IPS DF 4.7 (cell line): ENCODE results near the gene ULK4.
"Not testable (repeated sequence)": the region's sequence is repeated elsewhere in the genome, so short reads cannot be mapped to it uniquely, and the experiment has no call there.

Experiments
- DNase-seq: peaks from one replicate; pipeline ENCODE4 v3.0.0-alpha.2; 2013; ENCODE audit warnings: low spot score; ENCODE audit errors: extremely low read depth

ULK4 gene

DNA sequence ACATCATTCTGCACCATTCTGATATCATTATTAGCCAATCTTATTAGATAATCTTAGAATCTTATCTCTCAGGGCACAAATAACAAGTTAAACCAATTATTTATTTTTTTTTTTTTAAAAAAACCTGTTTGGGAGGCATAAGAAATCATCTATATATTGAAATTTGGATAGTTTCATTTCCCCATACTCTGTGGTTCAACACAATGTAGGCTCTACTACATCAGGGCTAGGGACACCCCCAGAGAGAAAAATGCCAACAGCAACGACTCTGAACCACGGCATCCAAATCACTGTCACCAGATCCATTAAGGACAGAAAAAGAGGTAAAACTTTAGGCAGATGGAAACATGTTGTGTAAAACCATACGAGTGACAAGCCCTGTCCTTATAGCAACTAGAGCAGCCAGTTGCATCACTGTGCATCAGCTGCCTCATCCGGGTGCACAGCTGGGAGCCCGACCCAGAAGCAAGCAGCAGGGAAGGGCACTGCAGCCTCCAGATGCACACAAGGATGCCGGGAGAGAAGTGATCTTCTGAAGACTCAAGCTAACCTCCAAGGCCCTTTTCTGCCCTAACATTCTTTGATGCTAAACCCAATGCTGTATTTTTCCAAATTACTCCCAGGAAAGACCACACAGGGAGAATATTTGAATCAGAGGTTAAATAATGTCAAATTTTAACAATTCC, 381.5 kb downstream of the ULK4 start:
- DNase-seq, result no peak

DNA sequence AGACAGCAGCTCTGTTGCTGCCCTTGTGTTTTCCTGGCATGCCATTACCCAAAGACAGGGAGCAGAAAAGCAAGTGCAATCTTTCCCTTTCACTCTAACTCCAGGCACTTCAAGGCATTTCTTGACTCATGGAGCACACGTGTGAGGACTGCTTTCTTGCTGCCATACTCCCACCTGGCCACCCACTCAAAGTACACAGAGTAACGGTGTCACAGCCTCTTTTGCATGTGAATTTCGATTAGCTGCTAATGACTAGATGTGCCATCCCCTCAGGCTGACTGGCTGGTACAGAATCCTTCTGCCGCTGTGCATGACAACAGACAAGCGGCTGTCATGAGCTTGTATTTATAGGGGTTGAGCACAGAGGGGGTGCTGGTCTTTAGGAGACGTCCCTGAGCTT, 382.0 kb downstream of the ULK4 start:
- no peak for DNase-seq

DNA sequence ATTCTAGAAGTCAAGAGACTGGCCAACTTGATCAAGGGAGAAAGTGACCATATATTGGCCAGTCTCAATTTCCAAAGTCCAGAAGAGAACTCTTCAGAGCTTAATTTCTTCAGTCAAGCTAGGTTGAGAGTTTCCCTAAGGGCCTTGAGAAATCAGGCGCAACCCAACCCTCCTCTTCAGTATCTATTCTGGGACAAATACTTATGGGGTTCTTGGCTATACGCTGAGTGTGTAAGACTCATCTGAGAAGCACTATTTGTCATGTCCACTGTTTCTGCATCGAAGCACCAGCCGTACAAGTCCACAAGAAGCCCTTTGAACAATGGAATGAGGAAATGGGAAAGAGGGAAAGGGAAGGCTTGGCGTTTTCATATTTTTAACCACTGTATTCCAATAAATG, 383.1 kb downstream of the ULK4 start:
- no peak for DNase-seq

DNA sequence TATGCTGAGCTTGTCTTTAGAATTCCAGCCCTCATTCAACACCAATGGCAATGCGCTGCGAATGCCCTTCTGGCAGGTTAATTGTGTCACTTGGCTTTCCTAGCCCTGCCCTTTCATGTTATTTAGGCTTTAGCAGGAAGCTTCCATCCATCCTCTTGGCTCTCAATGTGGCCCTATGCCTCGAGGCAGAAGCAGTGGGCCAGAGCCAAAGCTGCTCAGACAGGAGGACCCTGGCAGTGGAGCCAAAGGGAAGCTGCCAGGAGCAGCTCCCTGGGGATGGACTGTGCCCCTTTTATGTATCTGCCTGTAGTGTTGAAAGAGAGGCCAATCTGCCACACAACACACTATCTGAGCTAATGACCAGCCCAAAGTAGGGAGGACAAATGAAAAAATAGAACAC, 386.2 kb downstream of the ULK4 start:
- DNase-seq, result no peak

DNA sequence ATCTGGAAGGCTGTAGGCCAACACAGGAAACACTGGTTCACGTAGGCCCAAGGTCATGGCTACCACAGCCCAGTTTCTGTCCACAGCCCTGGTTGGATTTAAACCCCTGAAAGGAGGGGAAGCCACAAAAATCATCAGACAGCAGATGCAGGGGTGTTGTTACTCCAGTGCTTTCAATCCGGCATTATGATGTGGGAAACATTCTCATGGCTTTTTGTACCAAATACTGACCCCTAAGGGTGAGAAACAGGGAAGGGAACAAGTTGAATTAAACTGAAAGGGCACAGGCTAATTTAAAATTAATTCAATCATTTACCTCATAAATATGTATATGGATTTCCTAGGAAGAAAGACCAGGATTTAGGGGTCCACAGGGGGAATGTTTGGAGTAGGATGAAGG, 387.0 kb downstream of the ULK4 start:
- DNase-seq, result no peak

DNA sequence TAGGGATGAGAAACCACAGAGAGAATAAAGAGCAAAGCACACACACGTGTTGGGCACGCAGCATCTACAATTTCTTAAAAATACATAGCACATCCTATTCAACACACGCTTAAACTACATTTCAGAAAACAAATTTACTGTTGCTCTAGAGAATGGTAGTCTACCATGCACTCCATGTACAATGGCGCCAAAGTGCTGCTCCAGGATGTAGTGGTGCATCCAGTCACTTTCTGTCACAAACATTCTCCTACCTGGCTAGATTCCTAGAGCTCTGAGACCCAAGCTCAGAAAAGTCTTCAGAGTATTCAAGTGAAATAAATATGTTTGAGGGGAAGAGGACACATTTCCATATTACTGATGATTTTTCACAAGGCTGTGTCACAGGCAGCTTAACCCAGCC, 388.3 kb downstream of the ULK4 start:
- DNase-seq, result no peak

DNA sequence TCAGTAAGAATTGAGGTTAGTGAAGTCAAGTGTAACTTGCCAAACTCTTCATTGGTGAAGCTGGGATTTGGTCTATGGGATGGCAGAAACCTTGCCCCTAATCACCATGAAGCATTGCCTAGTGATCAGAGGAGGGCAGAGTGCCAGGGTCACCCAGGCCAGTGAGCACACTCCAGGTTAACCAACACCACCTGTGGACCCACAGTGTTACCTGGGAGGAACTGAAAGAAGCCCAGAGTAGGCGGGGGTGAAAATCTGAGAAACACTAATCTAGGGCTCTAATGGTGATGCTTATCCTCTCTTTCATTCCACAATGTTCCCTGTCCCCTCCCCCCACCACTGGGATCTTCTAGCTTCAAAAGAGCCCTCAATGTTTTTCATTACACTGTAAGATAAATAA, 389.8 kb downstream of the ULK4 start:
- no peak for DNase-seq

DNA sequence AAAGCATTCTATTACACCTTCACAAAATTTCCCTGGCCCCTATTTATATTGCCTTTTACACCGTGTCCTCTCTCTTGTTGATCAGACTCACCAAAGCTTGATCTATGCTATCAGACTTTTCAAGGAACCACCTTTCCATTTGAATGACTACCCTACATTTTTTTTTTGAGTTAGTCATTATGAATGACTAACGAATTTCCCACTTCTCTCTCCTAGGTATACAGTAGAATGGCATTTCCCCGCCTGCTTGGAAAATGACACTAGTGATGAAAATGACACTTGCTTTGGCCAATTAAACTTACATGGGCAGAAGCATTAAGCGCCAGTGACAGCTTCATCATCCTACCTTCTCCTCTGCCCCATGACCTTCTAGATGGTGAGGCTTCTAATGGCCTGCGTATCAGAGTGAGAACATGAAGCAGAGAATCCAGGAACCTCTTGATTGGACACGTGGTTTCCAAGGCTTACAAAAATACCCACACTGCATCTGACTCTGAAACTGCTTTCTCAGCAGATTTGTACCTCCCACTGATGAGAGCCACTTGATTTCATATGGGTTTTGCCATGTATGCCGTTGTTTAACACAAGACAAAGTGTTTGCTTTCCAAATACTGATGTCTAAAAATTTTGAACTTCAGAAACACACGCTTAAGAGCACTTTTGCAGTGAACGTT, 392.1 kb downstream of the ULK4 start:
- DNase-seq, result no peak

DNA sequence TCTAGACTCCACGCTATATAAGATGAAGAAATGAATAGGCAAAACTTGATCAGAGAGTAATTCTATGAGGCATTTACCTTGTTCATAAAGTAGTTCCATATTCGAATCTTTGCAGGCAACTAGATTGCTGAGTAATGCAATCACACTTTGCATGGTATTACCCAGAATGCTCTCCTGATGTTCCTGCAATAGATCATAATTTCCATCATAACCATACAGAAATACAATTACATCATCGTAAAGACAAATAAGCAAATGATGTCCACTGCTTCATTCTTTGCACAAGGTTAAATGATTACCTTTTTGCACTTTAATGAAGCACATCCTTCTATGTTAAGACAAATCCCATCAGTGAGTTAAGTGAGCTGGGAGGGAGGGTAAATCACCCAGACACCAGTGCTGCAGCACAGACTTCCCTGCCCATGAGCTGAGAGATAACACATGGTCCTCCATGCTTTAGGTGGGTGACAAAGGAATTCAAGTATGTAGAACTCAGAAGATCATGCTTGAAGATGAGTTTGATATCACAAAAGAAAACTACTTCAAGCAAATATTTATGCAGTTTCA, 395.9 kb downstream of the ULK4 start:
- no peak for DNase-seq

DNA sequence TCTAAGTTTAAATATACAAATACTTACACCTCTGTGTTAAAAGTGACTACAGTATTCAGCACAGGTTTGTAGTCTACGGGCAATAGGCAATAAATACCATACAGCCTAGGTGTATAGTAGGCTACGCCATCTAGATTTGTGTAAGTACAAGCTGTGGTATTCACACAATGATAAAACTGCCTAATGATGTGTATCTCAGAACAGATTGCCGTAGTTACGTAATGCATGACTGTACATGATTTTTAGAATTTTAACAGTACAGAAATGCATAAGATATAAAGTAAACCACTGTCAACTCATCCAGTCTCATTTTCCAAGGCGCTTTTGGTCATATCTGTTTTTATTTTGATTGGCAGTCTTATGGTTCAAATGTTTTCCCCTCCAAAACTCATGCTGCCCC, 396.9 kb downstream of the ULK4 start:
- no peak for DNase-seq

DNA sequence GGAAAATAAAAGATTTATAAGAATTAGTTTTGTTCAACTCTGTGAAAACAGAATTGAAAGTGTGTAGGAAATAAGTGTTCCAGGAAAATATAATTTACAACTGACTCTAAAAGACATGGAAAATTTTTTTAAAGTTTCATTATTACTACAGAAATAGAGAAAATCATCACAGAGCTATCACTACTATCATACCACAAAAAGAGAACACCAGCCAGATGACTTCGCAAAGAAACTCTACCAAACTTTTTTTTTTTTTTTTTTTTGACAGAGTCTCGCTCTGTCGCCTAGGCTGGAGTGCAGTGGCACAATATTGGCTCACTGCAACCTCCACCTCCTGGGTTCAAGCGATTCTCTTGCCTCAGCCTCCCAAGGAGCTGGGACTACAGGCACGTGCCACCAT, 405.7 kb downstream of the ULK4 start:
- DNase-seq, result not testable (repeated sequence)

DNA sequence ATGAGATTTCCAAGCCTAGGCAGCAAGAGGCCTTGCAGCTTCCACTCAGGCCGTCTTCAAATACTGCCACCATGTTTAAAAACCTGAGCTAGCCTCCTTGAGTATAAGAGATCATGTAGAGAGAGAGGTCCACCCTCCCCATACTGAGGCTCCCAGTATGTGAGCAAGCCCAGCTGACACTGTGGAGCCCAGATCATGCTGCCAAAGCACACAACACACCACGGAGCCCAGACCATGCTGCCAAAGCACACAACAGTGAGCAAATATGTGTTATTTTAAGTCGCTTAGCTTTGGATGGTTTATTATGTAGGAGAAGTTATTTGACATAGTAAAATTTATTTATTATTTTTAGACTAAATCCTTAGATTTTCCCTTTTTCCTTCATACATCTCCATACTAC, 428.9 kb downstream of the ULK4 start:
- DNase-seq, result no peak

DNA sequence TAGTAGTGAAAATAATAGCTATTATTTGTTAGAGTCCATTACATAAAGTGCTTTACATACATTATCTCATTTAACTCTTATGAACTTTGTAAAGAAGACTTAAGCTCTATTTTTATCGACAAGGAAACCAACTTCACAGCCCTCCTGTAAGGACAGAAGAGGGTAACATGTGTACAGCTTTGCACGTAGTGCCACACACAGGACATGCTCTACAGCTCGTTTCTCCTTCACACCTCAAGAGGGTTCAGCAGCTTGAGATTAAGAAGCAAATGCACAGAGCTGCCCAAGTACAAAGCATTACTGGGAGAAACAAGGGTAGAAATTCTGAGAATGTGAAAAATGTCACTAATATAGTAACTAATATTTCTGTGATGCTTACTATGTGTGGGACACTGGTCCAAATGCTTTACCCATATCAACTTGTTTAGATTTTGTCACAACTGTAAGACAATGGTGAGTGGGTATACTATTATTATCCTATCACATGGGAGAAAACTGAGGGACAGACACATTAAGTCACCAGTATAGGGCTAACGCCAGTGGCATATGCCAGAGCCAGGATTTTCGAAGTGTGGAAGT, 434.8 kb downstream of the ULK4 start:
- DNase-seq, result no peak

DNA sequence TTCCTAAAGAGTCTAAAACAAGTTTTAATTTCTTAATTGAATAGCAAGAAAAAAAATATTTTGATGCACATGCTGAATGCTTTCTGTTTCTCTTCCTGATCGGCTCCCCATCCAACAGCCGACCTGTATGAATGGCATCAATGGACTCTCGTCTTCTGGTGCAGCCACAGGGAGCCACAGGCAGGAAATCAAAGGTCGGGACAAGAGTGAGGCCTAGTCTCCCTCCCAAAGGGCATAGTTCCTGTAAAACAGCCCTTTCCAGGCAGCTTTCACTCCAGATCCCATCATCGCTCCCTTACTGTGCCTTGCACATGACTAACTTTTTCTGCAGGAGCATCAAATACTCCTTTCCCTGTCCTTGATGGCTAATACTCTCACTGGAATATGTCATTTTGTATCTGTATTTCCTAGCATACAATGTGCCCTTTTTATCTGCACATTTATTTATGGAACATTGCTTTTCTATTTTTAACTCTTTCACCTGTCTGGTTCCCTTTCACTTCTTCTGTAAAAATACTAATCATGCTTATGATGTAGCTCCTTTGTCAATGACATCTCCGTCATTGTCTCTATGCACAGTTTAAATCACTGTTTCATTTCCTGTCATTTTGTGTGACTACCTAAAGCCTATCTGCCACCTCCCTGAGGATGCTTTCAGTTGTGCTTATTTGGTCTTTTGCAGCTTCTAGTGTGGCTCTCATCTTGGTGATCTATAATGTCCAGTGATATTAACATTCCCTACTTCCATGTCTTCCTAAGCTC, 436.4 kb downstream of the ULK4 start:
- DNase-seq, result no peak

DNA sequence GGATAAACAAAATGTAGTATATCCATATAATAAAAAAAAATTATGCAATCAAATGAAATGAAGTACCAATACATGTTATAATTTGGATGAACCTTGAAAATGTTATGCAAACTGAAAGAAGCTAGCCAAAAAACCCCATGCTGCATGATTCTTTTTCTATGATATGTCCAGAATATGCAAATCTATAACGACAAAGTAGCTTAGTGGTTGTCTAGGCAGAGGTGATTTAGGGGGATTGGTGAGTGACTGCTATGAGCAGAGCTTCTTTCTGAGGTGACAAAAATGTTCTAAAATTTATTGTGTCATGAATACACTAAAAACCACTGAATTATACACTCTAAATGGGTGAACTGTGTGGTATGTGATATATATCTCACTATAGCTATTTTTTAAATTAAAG, 438.0 kb downstream of the ULK4 start:
- no peak for DNase-seq

DNA sequence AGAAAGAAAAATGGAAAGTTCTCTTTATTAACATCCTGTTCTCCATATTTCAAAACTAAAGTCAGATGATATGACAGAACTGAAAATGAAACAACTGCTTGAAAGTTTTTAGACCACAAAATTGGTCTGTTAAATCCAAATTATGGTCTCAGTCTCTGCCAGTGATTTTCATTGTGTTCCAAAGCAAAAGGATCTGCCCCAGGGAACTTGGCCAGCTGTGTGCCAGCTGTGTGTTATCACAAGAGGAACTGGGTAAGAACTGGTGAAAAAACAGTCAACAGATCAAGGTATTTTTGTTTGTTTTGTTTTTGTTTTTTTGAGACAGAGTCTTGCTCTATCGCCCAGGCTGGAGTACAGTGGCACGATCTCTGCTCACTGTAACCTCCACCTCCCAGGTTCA, 439.3 kb downstream of the ULK4 start:
- no peak for DNase-seq

DNA sequence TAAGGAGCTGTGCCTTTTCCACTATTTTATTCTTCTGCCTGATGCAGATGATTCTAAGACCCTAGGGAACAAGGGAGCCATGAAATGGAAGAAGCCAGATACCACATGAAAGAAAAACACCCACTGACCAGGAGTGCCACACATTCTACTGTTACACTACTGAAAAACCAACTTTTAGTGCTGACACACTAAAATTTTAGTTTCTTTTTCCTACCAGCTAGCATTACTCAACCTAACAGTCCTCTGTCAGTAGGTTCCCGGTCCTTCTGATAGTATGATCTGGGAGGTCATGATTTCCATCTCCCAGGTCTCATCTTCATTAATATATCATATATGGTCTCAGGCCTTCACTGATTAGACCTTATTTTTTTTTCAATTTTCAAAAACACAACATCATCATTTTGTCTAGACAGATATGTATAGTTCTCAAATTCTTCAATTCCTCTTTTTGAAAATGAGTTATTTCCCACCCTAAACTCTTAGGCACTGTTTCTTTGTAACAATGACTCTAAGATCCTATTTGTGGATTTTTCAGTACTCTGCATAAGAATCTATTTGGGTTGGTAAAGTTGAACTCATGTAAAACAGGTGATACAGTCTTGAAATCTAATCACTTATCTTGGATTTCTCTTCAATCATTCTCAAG, 440.8 kb downstream of the ULK4 start:
- DNase-seq, result no peak

DNA sequence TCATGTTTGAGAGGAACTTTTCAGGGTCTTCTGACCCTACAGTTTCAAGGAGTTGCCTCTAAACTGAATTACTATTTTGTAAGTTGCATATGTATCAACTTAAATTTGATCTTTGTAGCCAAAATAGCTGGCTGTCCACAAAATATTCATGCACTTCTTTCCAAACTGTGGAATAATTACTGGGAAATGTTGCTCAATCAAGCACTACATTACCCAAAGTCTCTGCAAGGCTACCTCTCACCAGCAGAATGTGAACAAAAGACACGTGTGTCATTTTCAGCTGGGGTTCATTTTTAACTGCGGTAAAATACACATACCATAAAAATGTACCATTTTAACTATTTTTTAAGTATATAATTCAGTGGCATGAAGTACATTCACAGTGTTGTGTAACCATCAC, 442.2 kb downstream of the ULK4 start:
- DNase-seq, result no peak

DNA sequence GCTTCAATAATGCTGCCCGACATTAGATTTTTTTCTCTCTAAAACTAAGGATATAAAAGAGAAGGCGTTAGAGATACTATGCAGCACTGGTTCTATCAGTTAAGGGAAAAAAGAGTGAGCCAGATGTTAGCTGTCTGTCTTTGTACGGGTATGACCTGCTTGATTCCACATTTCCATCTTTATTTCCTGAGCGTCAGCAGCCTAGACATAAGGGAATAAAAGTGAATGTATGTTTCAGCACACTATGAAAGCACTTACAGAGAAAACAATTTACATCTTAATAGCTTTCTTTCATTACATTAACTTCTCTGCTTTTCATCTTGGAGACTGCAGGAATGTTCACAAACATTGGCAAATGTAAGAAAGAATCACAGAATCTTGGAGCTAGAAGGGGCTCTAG, 443.3 kb downstream of the ULK4 start:
- DNase-seq, result no peak

DNA sequence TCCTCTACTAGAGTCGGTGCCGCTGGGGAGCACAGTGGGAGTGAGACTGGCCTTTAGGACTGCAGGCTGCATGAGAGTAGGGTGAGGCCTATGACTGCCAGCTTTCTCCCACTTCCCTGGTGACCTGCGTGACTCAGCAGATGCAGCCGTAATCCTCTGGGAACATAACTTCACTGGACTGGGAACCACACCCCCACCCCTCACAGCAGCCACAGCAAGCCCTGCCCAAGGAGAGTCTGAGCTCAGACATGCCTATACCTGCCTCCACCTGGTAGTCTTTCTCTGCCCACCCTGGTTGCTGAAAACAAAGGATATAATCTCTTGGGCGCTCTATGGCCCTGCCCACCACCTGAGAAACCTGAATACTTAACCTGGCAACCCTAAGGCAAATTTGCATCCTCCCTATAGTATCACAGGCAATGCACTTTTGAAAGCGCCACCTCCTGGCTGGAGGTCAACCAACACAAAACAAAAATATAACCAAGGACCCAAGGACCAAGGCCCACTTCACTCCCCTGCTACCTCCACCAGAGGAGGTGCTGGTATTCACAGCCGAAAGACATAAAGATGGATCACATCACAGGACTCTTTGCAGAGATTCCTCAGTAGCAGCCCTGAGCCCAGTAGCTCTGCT, 453.7 kb downstream of the ULK4 start:
- peak; percentile 7 for DNase-seq
